Endothelial cell of umbilical vein (primary cell): ENCODE data around the gene ODAPH. TPM values are rescaled to one million over a fixed set of nuclear protein-coding genes. Genes with fewer than 3 reads are reported as not detected.

Source experiments
- BruUV-seq: library from RNA; stranded (reverse); fragments of 400-500 nt; replicated peaks from 2 replicates; lab custom pipeline; 2021; lab: Mats Ljungman, UMichigan
- CTCF ChIA-PET: fragments of 300-600, 350-600 bp; sonication (Branson Sonifier 250); formaldehyde crosslinking; loops from one replicate; lab custom pipeline; 2021; ENCODE audit warnings: antibody characterized with exemption, inconsistent platforms; lab: Charles Lee
- POLR2A ChIA-PET: fragments of 300-600, 350-600 bp; sonication (Branson Sonifier 250); formaldehyde crosslinking; loops from one replicate; lab custom pipeline; 2021; ENCODE audit warnings: antibody characterized with exemption, inconsistent platforms; lab: Charles Lee
- DNase-seq: peaks from one replicate; pipeline ENCODE4 v3.0.0-alpha.2; 2011; ENCODE audit warnings: low read depth, low spot score
- FAIRE-seq: peaks from 2 replicates; lab custom pipeline; 2011; peaks lifted over from hg19 to GRCh38; lab: Jason Lieb, UNC
- H2AFZ ChIP-seq: 2 replicates; pipeline ENCODE4 v1.6.0; 2012; ENCODE audit warnings: low read depth, low read length, control low read depth, inconsistent platforms
- H3K27ac ChIP-seq: 2 replicates; pipeline ENCODE4 v1.5.1; 2011; ENCODE audit warnings: low read depth, mild to moderate bottlenecking, control low read depth, low read length, moderate library complexity; ENCODE audit not compliant: insufficient read depth
- H3K27me3 ChIP-seq, 2 experiments: 2 replicates each; pipeline versions ENCODE4 v1.6.0 to v1.6.1; 2011; ENCODE audit warnings: low read length in 2 of 2, mixed read lengths in 1 of 2; ENCODE audit not compliant: control insufficient read depth in 2 of 2, insufficient read depth in 2 of 2
- H3K36me3 ChIP-seq, 2 experiments: 2 replicates in 1 of 2; 3 replicates in 1 of 2; pipeline ENCODE4 v1.5.1; 2011; ENCODE audit warnings: low read length in 2 of 2, mild to moderate bottlenecking in 1 of 2, moderate library complexity in 1 of 2; ENCODE audit not compliant: control insufficient read depth in 2 of 2, insufficient read depth in 2 of 2; ENCODE audit errors: extremely low read depth in 1 of 2
- H3K4me1 ChIP-seq: 3 replicates; pipeline ENCODE4 v1.5.1; 2011; ENCODE audit warnings: mild to moderate bottlenecking, low read length; ENCODE audit not compliant: control insufficient read depth, insufficient read depth; ENCODE audit errors: extremely low read depth
- H3K4me2 ChIP-seq: 2 replicates; pipeline ENCODE4 v1.6.1; 2011; ENCODE audit warnings: low read length, control low read depth, mixed read lengths; ENCODE audit not compliant: insufficient read depth
- H3K4me3 ChIP-seq, 3 experiments: fragments of 200-600 bp in 1 of 3; sonication (generic), shearing (Covaris generic) in 1 of 3; replicated peaks in 1 of 3; 2 replicates each; pipeline ENCODE4 v1.5.1; 2011 to 2016; ENCODE audit warnings: control low read depth in 3 of 3, low read length in 3 of 3, mild to moderate bottlenecking in 2 of 3, inconsistent platforms in 1 of 3, low read depth in 1 of 3, moderate library complexity in 1 of 3; ENCODE audit not compliant: insufficient read depth in 1 of 3
- H3K79me2 ChIP-seq: 2 replicates; pipeline ENCODE4 v1.6.0; 2012; ENCODE audit warnings: low read length, inconsistent platforms; ENCODE audit not compliant: control insufficient read depth, insufficient read depth
- H3K9ac ChIP-seq: replicated peaks from 2 replicates; pipeline ENCODE3; 2011; ENCODE audit warnings: low read length, control low read depth; ENCODE audit not compliant: insufficient read depth; ENCODE audit errors: extremely low read depth
- H3K9me1 ChIP-seq: replicated peaks from 3 replicates; pipeline ENCODE4 v1.6.0; 2011; ENCODE audit warnings: mild to moderate bottlenecking, low read length; ENCODE audit not compliant: control insufficient read depth, insufficient read depth; ENCODE audit errors: extremely low read depth
- H3K9me3 ChIP-seq: replicated peaks from 2 replicates; pipeline ENCODE4 v1.5.1; 2012; ENCODE audit warnings: low read length, inconsistent platforms; ENCODE audit not compliant: control insufficient read depth, insufficient read depth
- H4K20me1 ChIP-seq: replicated peaks from 2 replicates; pipeline ENCODE3; 2011; ENCODE audit warnings: mild to moderate bottlenecking, low read length; ENCODE audit not compliant: control insufficient read depth, insufficient read depth; ENCODE audit errors: extremely low read depth
- GATA2 ChIP-seq: IDR thresholded peaks from 2 replicates; pipeline ENCODE4 v1.7.0; 2011; ENCODE audit warnings: low read depth, mild to moderate bottlenecking, moderate library complexity, mixed read lengths, low read length; ENCODE audit not compliant: insufficient read length, insufficient read depth
- JUN ChIP-seq: IDR thresholded peaks from 2 replicates; pipeline ENCODE4 v1.6.1; 2011; ENCODE audit warnings: borderline replicate concordance, low read depth; ENCODE audit not compliant: insufficient read length, insufficient read depth
- MYC ChIP-seq: IDR thresholded peaks from one replicate; pipeline ENCODE4 v1.6.1; 2011; ENCODE audit warnings: mild to moderate bottlenecking, low read depth, low read length
- POLR2AphosphoS5 ChIP-seq: IDR thresholded peaks from 2 replicates; pipeline ENCODE4 v1.6.1; 2012; ENCODE audit warnings: low read depth, mild to moderate bottlenecking, control low read depth, low read length, moderate library complexity; ENCODE audit not compliant: insufficient read depth
- dilution Hi-C: fragments of 300-500 bp; cut with MboI; formaldehyde crosslinking; loops from one replicate; pipeline ENCODE4 v1.15.0; 2019; ENCODE audit warnings: low sequenced_read_pairs; ENCODE audit not compliant: extremely low pct_ligation_motif_present
- intact Hi-C: fragments of 100-400 bp; cut with micrococcal nuclease; formaldehyde crosslinking; loops from one replicate; pipeline ENCODE4 v1.10.0; 2022
- polyA plus RNA-seq, 4 experiments: library from polyadenylated mRNA; depleted of rRNA in 3 of 4; stranded (reverse) in 3 of 4; unstranded in 1 of 4; fragments of >200 nt; gene quantifications; 2 replicates each; pipeline versions ENCODE4 v1.2.1 to v1.2.3, GENCODE V29; 2011 to 2012; ENCODE audit warnings: missing spikeins in 1 of 4
- total RNA-seq: library from RNA; stranded (reverse); gene quantifications from 2 replicates; pipeline ENCODE4 v1.2.3, GENCODE V29; 2021
- TF ChIP-seq, protein P1 (sequence below): IDR thresholded peaks from 2 replicates; pipeline ENCODE4 v1.6.1; 2011; ENCODE audit not compliant: insufficient read depth, insufficient read length
- TF ChIP-seq, protein P2 (sequence below), 2 donors: IDR thresholded peaks; 1 replicate in 1 of 2; 2 replicates in 1 of 2; pipeline ENCODE4 v1.5.1; 2011; ENCODE audit warnings: low read length in 2 of 2, mild to moderate bottlenecking in 2 of 2, moderate library complexity in 2 of 2, control low read depth in 1 of 2, inconsistent platforms in 1 of 2, low read depth in 1 of 2; ENCODE audit not compliant: insufficient read depth in 1 of 2; ENCODE audit errors: extremely low read depth in 1 of 2

Gene ODAPH
- total and polyA plus RNA-seq, 2 donors (not counting 3 experiments of a cell fraction or from before 2014, with no cell fraction given) = not detected

GRCh38 chr4:75596061-75596460, 40.2 kb downstream of the ODAPH start:
- no peak for FAIRE-seq
- Histone ChIP-seq H3K4me2 (no peak overlapping the region), H3K27ac (no peak overlapping the region), H3K9me3 (no peaks in the 10 kb centered on the region), H3K27me3 (no peaks in the 10 kb centered on the region), H2AFZ (no peak overlapping the region), H3K4me1 (no peaks in the 10 kb centered on the region), H3K9me1 (no peaks in the 10 kb centered on the region), H3K4me3 (no peak overlapping the region), H3K9ac (no peak overlapping the region), H3K79me2 (no peaks in the 10 kb centered on the region), H3K36me3 (no peaks in the 10 kb centered on the region), H4K20me1 (no peaks in the 10 kb centered on the region)
- intact Hi-C loops = no loop called here
- no peak for DNase-seq
- TF ChIP-seq, protein P1, sequence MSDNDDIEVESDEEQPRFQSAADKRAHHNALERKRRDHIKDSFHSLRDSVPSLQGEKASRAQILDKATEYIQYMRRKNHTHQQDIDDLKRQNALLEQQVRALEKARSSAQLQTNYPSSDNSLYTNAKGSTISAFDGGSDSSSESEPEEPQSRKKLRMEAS = no peak
- TF ChIP-seq, protein P2, sequence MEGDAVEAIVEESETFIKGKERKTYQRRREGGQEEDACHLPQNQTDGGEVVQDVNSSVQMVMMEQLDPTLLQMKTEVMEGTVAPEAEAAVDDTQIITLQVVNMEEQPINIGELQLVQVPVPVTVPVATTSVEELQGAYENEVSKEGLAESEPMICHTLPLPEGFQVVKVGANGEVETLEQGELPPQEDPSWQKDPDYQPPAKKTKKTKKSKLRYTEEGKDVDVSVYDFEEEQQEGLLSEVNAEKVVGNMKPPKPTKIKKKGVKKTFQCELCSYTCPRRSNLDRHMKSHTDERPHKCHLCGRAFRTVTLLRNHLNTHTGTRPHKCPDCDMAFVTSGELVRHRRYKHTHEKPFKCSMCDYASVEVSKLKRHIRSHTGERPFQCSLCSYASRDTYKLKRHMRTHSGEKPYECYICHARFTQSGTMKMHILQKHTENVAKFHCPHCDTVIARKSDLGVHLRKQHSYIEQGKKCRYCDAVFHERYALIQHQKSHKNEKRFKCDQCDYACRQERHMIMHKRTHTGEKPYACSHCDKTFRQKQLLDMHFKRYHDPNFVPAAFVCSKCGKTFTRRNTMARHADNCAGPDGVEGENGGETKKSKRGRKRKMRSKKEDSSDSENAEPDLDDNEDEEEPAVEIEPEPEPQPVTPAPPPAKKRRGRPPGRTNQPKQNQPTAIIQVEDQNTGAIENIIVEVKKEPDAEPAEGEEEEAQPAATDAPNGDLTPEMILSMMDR (IDR thresholded peaks at IDR 0.05; ENCODE audit: extremely low read depth in 1 of 2, insufficient read depth in 1 of 2, low read depth in 1 of 2, low read length in 2 of 2) = no peak
- TF ChIP-seq MYC = no peak
- BruUV-seq = no TSS peak
- POLR2A ChIA-PET = no interaction called here
- dilution Hi-C loops = no loop called here
- CTCF ChIA-PET = interaction anchor here (1.2 kb wide), 1 partner anchor 12 kb away, joined by 3 read pairs; no protein-coding TSS in a partner anchor

- Histone ChIP-seq H3K4me2 (no peak overlapping the region), H2AFZ (no peak overlapping the region), H3K9me1 (no peaks in the 10 kb centered on the region), H3K27me3 (no peaks in the 10 kb centered on the region), H3K36me3 (no peaks in the 10 kb centered on the region), H3K9me3 (no peaks in the 10 kb centered on the region), H3K27ac (no peak overlapping the region), H3K79me2 (no peaks in the 10 kb centered on the region), H3K9ac (no peak overlapping the region), H3K4me1 (no peaks in the 10 kb centered on the region), H3K4me3 (no peak overlapping the region), H4K20me1 (no peaks in the 10 kb centered on the region)
- no peak for FAIRE-seq
- no peak for DNase-seq
- ChIA-PET CTCF (no interaction called here), POLR2A (no interaction called here)
- intact Hi-C loops (no loop called here), dilution Hi-C loops (no loop called here)
- TF ChIP-seq, protein P2 (IDR thresholded peaks at IDR 0.05; ENCODE audit: extremely low read depth in 1 of 2, insufficient read depth in 1 of 2, low read depth in 1 of 2, low read length in 2 of 2) = no peak
- no peak for TF ChIP-seq GATA2
- TF ChIP-seq MYC = no peak
- no peak for TF ChIP-seq JUN
- no peak for TF ChIP-seq POLR2AphosphoS5
- TF ChIP-seq, protein P1 = no peak
- no TSS peak for BruUV-seq
These were observed 42.5 kb downstream of the ODAPH start for GRCh38 chr4:75598390-75598789.
